Epidermal melanocyte (primary cell): ENCODE results near the gene MYL10.
"Not testable (repeated sequence)": the region's sequence is repeated elsewhere in the genome, so short reads cannot be mapped to it uniquely, and the experiment has no call there.

Source experiments
- DNase-seq: peaks from one replicate; pipeline ENCODE4 v3.0.0; 2011; ENCODE audit warnings: low spot score; ENCODE audit not compliant: insufficient read length

MYL10 gene

DNA sequence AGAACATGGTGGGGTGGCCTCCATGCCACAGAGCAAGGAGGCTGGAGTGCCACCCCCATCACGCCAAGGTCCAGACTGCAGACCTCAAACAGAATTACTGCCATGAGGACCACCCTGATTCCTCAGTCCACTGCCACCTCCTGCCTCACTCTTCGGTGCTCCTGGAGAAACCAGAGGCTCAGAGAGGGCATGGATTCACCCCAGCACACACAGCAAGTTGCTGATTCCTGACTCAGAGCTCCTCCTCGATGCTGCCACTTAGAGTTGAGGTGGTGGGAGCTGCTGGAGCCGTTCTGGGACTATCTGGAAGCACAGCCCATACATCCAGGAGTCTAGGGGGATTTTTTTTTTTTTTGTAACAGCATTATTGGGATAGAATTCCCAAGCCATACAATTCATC is 22.0 kb upstream of the MYL10 start:
- DNase-seq = no peak

GRCh38 chr7:101650579-101651081 is 21.5 kb upstream of the MYL10 start:
- no peak for DNase-seq

DNA sequence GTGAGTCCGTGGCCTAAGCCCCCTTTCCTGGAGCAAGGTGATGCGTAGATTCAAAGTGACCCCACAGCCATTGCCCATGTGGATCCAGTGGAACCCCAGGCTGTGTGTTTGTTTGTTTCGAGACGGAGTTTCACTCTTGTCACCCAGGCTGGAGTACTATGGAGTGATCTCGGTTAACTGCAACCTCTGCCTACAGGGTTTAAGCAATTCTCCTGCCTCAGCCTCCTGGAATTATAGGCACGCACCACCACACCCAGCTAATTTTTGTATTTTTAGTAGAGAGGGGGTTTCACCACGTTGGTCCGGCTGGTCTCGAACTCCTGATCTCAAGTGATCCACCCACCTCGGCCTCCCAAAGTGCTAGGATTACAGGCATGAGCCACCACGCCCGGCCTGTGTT is 18.8 kb upstream of the MYL10 start:
- DNase-seq = not testable (repeated sequence)

GRCh38 chr7:101645951-101646350 is 16.9 kb upstream of the MYL10 start:
- DNase-seq = no peak

- no peak for DNase-seq
These were observed 15.8 kb upstream of the MYL10 start for GRCh38 chr7:101644879-101645278.

GRCh38 chr7:101639127-101639526 is 10.0 kb upstream of the MYL10 start:
- not testable (repeated sequence) for DNase-seq

GRCh38 chr7:101636822-101637623 is 7.9 kb upstream of the MYL10 start:
- no peak for DNase-seq

GRCh38 chr7:101635484-101635883 is 6.4 kb upstream of the MYL10 start:
- no peak for DNase-seq

DNA sequence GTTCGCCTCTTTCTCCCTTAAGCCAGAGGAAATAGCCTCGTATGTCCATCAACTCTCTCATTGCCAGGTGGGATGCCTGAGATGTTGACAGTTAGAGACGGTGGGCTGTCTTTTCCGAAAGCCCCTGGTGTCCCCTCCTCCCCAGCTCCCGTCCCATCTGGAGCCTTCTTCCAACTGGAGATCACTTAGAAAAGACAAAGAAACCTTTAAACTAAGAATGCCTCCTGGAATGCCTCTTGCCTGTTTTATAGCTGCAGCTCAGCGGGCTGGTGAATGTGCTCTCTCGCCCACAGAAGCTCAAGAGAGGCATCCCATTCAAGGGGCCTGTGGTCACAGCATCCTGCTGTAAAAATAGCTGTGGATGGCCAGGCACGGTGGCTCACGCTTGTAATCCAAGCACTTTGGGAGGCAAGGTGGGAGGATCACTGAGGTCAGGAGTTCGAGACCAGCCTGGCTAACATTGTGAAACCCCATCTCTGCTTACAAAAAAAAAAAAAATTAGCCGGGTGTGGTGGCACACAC is 5.2 kb upstream of the MYL10 start:
- DNase-seq = no peak

GRCh38 chr7:101633511-101633910 is 4.4 kb upstream of the MYL10 start:
- no peak for DNase-seq

DNA sequence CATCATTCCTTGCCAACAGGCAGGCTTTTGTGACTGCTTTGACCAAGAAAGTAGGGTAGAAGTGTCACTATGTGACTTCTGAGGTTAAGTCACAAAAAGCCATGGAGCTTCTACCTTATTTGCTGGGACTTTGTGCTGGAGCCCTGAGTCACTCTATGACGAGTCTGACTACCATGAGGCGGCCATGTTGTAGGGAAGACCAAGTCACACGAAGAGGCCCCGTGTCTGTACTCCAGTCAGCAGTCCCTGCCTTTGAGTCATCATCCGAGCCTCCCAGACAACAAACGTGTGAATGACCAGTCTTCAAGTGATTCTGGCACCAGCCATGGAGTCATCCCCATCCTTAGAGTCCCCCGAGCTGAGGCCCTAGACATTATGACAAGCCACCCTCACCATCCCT is 3.5 kb upstream of the MYL10 start:
- DNase-seq = no peak

GRCh38 chr7:101631224-101631714 is 2.2 kb upstream of the MYL10 start:
- DNase-seq = no peak

DNA sequence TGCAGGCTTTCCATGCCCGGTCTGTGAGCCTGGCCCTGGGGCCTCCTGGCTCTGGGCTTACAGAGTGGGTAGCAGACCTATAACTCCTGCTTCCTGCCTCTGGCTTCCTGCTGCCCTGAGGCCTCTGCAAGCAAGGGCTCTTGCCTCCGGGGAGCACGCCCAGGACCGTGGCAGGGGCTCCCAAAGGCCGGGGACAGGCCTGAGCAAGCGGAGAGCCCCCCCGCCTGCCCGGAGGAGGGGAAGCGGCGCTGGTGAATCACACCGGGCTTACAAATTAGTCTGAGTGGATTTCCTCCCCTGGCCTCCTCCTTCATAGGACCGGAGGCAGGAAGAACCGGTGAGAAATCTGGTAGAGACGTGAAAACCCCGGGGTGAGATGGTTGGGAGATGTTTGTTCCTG is 1.5 kb upstream of the MYL10 start:
- no peak for DNase-seq

GRCh38 chr7:101628522-101628921 is 574 bp downstream of the MYL10 start:
- DNase-seq = no peak

- no peak for DNase-seq
These were observed 2.3 kb downstream of the MYL10 start for GRCh38 chr7:101626758-101627157.

GRCh38 chr7:101626069-101626671 is 2.9 kb downstream of the MYL10 start:
- no peak for DNase-seq

GRCh38 chr7:101625031-101625791 is 3.9 kb downstream of the MYL10 start:
- DNase-seq = no peak

DNA sequence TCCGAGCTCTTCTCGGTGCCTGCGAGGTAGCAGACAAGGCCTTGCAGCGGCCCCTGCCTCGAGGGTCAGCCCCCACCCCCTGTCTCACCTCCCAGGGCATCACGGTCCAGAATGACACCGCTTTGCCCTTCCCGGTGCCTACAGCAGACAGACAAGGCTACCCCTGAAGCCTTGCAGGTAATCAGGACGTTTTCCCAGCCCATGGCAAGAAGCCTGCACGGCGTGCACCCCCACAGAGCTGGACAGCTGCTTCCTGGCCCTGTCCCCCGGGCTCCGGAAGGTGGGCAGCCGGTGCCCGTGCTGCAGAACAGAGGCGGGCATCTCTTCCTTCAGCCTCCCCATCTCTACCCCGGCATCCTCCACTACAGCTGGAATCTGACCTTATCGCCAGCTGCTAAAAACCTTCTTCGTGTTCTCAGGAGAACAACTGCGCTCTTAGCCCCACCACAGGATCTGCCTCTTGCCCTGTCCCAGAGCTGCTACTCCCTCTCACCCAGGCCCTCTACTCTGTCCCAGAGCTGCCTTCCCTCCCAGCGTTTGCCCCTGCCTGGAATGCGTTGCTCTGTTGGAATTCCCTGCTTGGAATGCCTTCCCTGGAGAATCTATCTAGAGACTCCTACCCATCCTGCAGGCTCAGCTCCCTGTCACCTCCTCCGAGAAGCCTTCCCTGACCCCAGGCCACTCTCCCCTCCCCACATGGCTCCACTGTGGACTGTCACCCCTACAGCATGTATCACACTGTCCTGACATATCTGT is 4.7 kb downstream of the MYL10 start:
- no peak for DNase-seq

- DNase-seq = no peak
These were observed 6.4 kb downstream of the MYL10 start for GRCh38 chr7:101622609-101623173.

GRCh38 chr7:101620991-101621390 is 8.1 kb downstream of the MYL10 start:
- DNase-seq = no peak

GRCh38 chr7:101620395-101620794 is 8.7 kb downstream of the MYL10 start:
- no peak for DNase-seq
